Activated CD8-positive, alpha-beta T cell treated with anti-CD3 and anti-CD28 coated beads for 36 hours (primary cell): Measurements from ENCODE around the gene TRPC3. TPM values are rescaled to one million over a fixed set of nuclear protein-coding genes. Genes with fewer than 3 reads are reported as not detected.

ENCODE experiments used
- ATAC-seq: fragments of 200-7000 bp; cut with Tn5 transposase; one replicate; pipeline ENCODE4 v1.10.0; 2021; ENCODE audit warnings: mild to moderate bottlenecking, moderate library complexity
- CTCF ChIA-PET: fragments of 350-600 bp; sonication (Branson Sonifier 250); formaldehyde crosslinking; loops from one replicate; lab custom pipeline; 2021; ENCODE audit warnings: antibody characterized with exemption; lab: Charles Lee
- POLR2A ChIA-PET: fragments of 350-600 bp; sonication (Branson Sonifier 250); formaldehyde crosslinking; loops from one replicate; lab custom pipeline; 2021; ENCODE audit warnings: antibody characterized with exemption; lab: Charles Lee
- DNase-seq: peaks from one replicate; pipeline ENCODE4 v3.0.0-alpha.2; 2020
- H3K27ac Mint-ChIP-seq: one replicate; pipeline ENCODE4 v1.8.0; 2021; ENCODE audit warnings: mild to moderate bottlenecking, mixed read lengths
- H3K27me3 Mint-ChIP-seq: one replicate; pipeline ENCODE4 v1.8.0; 2021; ENCODE audit warnings: mixed read lengths
- H3K36me3 Mint-ChIP-seq: one replicate; pipeline ENCODE4 v1.8.0; 2021; ENCODE audit warnings: low read depth, mixed read lengths
- H3K4me1 Mint-ChIP-seq: one replicate; pipeline ENCODE4 v1.8.0; 2021; ENCODE audit warnings: low read depth, mixed read lengths
- H3K4me3 Mint-ChIP-seq: one replicate; pipeline ENCODE4 v1.8.0; 2021; ENCODE audit warnings: mild to moderate bottlenecking, moderate library complexity, mixed read lengths
- H3K9me3 Mint-ChIP-seq: one replicate; pipeline ENCODE4 v1.8.0; 2021; ENCODE audit warnings: mixed read lengths
- intact Hi-C: fragments of 100-400 bp; cut with micrococcal nuclease; formaldehyde crosslinking; loops from one replicate; pipeline ENCODE4 v1.10.0; 2022
- total RNA-seq, 2 experiments: library from RNA; stranded (reverse); gene quantifications; one replicate each; pipeline ENCODE4 v1.2.3, GENCODE V29; 2021
- TF ChIP-seq, protein P1 (sequence below): fragments of 200-600 bp; IDR thresholded peaks from one replicate; pipeline ENCODE4 v1.8.0; 2022; ENCODE audit warnings: antibody characterized with exemption, mild to moderate bottlenecking

The TRPC3 gene
- total RNA-seq, 2 experiments from 2014 or later, result 0.13 to 0.16 TPM

DNA sequence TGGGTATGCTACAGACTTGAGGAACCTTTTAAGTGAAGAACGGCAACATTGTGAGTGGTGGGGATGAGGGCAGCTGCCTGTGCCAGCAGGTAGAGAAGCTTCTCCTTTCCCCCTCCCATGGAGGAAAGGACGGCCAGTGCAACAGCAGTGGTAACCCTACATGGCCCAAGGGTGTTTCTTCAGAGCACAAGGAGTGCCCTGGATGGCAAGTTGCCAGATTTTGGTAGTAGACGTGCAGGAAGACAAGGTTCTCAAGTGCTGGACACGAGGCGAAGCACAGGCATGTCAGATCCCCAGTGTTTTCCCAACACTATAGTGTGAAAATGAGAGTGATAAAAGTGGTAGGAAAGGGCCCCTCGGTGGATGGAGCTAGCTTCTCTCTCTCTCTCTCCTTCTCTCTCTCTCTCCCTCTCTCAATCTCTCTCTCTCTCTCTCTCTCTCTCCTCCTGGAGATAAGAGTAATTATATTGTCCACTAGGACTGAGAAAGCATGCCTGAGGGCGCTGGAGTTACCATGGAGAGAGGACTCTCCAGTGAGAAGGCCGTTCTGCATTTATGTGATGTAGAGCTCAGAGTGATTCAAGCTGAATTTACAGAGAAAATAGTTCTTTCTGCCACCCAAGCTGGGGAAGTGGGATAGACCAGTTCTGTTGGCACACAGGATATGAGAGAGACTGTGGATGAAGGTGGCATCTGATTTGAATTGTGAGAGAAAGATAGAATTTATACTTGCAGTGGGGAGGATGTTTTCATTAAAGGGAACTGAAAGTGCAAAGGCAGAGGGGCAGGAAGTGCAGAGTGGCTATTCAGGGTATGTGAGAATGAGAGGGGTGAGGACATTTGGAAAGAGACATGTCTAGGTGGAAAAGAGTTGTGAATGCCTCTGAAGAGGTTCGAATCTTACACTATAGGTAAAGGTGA lies 25.7 kb upstream of the TRPC3 start:
- intact Hi-C loops, result no loop called here
- Mint-ChIP-seq H3K4me1 (peaks cover 6% of the 10 kb centered on the region), H3K27me3 (peaks cover 17% of the 10 kb centered on the region), H3K4me3 (no peak overlapping the region), H3K27ac (no peak overlapping the region), H3K9me3 (no peaks in the 10 kb centered on the region), H3K36me3 (no peaks in the 10 kb centered on the region)
- TF ChIP-seq, protein P1, sequence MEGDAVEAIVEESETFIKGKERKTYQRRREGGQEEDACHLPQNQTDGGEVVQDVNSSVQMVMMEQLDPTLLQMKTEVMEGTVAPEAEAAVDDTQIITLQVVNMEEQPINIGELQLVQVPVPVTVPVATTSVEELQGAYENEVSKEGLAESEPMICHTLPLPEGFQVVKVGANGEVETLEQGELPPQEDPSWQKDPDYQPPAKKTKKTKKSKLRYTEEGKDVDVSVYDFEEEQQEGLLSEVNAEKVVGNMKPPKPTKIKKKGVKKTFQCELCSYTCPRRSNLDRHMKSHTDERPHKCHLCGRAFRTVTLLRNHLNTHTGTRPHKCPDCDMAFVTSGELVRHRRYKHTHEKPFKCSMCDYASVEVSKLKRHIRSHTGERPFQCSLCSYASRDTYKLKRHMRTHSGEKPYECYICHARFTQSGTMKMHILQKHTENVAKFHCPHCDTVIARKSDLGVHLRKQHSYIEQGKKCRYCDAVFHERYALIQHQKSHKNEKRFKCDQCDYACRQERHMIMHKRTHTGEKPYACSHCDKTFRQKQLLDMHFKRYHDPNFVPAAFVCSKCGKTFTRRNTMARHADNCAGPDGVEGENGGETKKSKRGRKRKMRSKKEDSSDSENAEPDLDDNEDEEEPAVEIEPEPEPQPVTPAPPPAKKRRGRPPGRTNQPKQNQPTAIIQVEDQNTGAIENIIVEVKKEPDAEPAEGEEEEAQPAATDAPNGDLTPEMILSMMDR, result no peak
- no peak for ATAC-seq
- DNase-seq, result no peak
- ChIA-PET POLR2A (no interaction called here), CTCF (interaction anchor here (1.6 kb wide), 1 partner anchor 77 kb away, joined by 4 read pairs; no protein-coding TSS in a partner anchor)

DNA sequence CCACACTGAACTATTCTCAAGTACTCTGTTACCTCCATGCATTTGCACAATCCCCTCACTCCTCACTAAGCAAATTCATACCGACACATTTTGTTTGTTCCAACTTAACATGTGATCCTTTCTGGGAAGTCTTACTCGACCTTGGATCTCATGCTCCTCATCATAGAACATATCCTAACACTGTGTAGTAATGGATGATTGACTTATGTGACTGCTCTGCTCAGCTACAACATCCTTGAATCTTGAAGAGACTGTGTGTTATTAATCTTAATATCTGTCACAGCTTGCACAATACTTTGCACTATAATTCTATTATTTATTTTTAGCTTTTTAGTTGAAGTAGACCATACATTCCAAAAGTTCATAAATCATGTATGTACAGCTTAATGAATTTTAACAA lies 23.9 kb upstream of the TRPC3 start:
- POLR2A ChIA-PET, result no interaction called here
- DNase-seq (no peak), ATAC-seq (no peak)
- no peaks in the 10 kb centered on the region for H3K9me3 Mint-ChIP-seq
- peaks cover 16% of the 10 kb centered on the region for H3K27me3 Mint-ChIP-seq
- H3K36me3 Mint-ChIP-seq, result no peaks in the 10 kb centered on the region
- TF ChIP-seq, protein P1, result no peak
- CTCF ChIA-PET, result no interaction called here
- intact Hi-C loops, result no loop called here
- H3K4me3 Mint-ChIP-seq, result no peak overlapping the region
- no peak overlapping the region for H3K27ac Mint-ChIP-seq
- peaks cover 6% of the 10 kb centered on the region for H3K4me1 Mint-ChIP-seq

DNA sequence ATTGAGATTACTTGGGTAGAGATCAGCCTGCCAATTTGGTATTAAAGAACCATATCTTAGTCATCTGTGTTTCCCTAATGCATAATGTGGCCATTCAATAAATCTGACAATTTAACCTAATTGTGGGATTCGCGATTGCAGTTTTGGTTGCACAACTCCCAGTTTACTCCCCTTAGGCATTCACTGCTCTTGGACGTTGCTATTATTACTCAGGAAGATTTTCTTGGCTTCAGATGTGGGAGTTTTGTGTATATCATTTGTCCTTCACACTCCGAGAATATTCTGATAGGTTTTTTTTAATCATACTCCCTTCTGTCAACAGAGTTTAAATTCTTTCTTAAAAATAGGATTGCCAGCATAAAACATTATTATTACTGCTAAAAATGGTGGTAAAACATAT lies 22.0 kb upstream of the TRPC3 start:
- peaks cover 6% of the 10 kb centered on the region for H3K4me1 Mint-ChIP-seq
- no peaks in the 10 kb centered on the region for H3K36me3 Mint-ChIP-seq
- intact Hi-C loops, result no loop called here
- H3K27ac Mint-ChIP-seq, result no peak overlapping the region
- H3K9me3 Mint-ChIP-seq, result no peaks in the 10 kb centered on the region
- H3K27me3 Mint-ChIP-seq, result peaks cover 16% of the 10 kb centered on the region
- TF ChIP-seq, protein P1, result no peak
- no peak for DNase-seq
- no peak for ATAC-seq
- ChIA-PET POLR2A (no interaction called here), CTCF (interaction anchor here (1.2 to 1.4 kb wide), 2 partner anchors 24 to 73 kb away, joined by 4 read pairs; no protein-coding TSS in a partner anchor)
- H3K4me3 Mint-ChIP-seq, result no peak overlapping the region

DNA sequence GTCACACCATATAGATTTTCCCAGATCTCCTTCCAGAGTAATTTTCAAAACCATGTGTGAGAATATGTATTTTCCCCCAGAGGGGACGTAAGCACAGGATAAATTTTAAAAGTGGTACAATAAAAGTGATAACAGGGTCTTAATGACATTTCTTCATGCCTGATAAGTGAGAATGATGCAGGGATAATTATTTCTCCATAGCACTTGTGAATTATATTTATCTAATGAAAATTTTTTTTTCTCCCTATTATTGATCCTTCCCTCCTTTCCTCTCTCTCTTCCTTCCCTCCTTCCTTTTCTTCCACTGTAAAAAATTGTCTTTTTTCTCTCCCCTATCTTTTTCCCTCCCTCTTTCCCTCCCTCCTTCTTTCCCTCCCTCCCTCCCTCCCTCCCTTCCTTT lies 17.0 kb upstream of the TRPC3 start:
- ChIA-PET CTCF (no interaction called here), POLR2A (no interaction called here)
- TF ChIP-seq, protein P1, result no peak
- DNase-seq (no peak), ATAC-seq (no peak)
- peaks cover 23% of the 10 kb centered on the region for H3K27me3 Mint-ChIP-seq
- intact Hi-C loops, result no loop called here
- H3K36me3 Mint-ChIP-seq, result no peaks in the 10 kb centered on the region
- H3K4me3 Mint-ChIP-seq, result no peak overlapping the region
- no peak overlapping the region for H3K27ac Mint-ChIP-seq
- H3K9me3 Mint-ChIP-seq, result no peaks in the 10 kb centered on the region
- no peaks in the 10 kb centered on the region for H3K4me1 Mint-ChIP-seq

DNA sequence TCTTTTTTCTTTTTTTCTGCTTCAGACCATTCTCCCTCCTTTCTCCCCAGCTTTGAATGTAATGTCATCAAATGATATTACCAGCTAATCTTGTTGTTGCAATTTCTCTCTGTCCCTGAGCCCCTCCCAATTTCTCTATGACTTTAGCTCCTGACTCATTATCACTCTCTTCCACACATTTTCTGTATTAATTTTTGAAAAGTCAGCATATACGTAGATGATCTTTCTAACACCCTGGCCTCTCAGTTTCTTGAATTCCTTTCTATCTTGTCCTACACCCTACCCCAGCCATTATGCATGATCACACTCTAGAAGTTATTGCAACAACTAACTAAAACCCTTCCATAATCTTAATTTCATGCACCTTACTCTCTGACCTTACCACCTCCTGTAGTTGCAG lies 13.1 kb upstream of the TRPC3 start:
- H3K36me3 Mint-ChIP-seq, result no peaks in the 10 kb centered on the region
- H3K4me3 Mint-ChIP-seq, result no peak overlapping the region
- H3K4me1 Mint-ChIP-seq, result no peaks in the 10 kb centered on the region
- no peaks in the 10 kb centered on the region for H3K9me3 Mint-ChIP-seq
- H3K27me3 Mint-ChIP-seq, result peaks cover 20% of the 10 kb centered on the region
- ATAC-seq (no peak), DNase-seq (no peak)
- TF ChIP-seq, protein P1, result no peak
- intact Hi-C loops, result no loop called here
- H3K27ac Mint-ChIP-seq, result no peak overlapping the region
- POLR2A ChIA-PET, result no interaction called here
- CTCF ChIA-PET, result no interaction called here
